Stimulated activated CD4-positive, alpha-beta T cell treated with anti-CD3 and anti-CD28 coated beads, Interleukin-1b, Interleukin-23, amount 100 ng/mL, for 4 hours (primary cell): ENCODE results near the gene KRTAP22-1.

Experiments
- DNase-seq, 2 donors: peaks; one replicate each; pipeline ENCODE4 v3.0.0-alpha.2; 2020; ENCODE audit warnings: low read depth in 2 of 2

The KRTAP22-1 gene

DNA sequence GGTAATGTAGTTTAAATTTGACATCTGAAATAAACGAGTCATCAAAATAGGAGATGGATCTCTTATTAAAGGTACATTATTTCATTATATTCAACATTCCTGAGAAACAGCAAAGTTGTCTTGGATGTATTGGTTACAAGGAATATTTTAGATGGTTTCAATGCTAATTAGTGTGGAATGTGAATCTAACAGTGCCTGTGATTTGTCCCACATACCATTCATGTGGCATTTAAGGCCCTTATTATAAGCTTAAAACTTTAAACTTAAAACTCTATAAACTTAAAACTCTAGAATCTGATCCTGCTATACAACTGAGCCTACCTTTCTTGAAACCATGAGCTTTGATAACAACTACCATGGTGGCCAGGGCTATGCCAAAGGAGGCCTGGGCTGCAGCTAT is at the start of gene KRTAP22-1:
Gene KRTAP22-1 (plus strand): TSS at position 301 of the 400 bp plus-strand sequence.
- no peak for DNase-seq

DNA sequence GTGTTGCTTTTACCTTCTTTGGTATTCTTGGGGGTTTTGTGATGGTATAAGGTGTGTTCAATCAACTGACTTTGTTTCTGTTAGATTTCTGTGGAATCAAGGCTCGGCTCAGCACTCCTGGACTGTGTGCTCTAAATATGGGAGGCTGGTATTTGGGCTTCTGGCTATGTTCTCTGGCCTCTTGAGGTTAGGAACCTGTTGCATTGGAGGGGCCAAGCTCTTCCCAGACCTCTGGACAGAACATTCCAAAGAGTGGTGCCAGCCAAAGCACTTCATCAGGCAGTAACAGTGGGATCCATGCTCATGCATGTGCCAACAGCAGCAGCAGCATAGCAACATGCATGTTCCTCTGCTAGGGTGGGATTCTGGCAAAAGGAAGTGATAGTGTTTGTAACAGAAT is 48.1 kb upstream of the KRTAP22-1 start:
- no peak for DNase-seq

DNA sequence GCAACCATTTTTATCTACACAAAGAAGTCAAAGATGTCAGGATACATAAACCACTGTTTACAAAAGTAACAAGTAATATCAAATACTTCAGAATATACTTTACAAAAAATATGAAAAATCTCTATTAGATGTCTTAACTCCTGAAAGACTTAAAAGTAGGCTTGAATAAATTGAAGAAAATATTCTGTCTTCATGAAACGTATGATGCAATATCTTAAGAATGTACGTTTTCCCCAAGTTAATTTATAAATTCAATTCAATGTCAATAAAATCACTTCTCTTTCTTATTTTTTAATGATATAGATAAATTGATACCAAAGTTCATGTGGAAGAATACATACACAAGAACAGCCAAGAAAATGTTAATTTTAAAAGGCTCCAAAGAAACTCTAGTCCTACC is 45.8 kb upstream of the KRTAP22-1 start:
- no peak for DNase-seq

DNA sequence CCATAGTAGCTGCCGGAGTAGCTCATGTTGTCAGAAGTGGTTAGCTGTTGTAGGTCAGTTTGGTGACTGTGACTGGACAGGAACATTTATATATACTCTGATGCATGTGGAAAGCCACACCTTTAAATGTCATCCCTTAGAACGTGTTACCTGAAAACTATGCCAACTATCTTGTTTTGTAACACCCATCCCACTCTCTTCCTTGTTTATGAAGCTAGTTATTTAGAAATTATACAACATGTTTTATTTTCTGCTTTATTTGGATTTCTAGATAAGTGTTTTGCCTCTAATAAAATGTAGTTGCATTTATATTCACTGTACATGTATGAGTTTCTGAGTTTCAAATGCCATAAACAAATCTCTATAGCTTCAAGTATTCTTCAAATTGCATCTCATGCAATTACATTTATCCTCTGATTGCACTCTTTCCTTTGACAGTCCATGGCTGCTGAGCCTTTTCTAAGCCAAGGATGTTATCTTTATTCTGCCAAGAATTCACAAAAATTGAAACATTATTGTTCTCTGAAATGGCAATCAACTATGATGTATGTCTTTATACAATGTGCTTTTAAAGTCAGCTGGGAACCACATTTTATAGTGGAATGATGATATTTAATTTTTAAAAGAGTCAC is 39.5 kb upstream of the KRTAP22-1 start, which contains the start of gene KRTAP19-7:
Gene KRTAP19-7 (minus strand): TSS at position 51 of the 632 bp plus-strand sequence. CDS start 25 bp downstream, at position 26.
- no peak for DNase-seq

DNA sequence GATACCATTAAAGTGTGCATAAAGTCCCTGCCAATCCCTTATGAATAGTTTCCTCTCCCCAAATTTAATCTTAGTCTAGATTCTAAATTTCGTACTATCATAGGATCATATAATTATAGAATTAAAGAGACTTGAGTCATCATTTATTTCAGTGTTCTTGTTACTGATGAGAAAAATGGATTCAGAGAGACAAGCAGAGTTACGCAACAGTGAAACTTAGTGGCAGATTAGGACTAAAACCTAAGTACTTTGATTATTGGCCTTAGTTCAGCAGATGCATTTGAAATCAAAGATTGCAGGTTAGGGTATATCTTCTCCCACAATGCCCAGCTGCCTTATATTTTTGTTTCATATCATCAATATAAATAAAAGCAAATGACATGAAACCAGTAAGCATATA is 38.9 kb upstream of the KRTAP22-1 start:
- no peak for DNase-seq

DNA sequence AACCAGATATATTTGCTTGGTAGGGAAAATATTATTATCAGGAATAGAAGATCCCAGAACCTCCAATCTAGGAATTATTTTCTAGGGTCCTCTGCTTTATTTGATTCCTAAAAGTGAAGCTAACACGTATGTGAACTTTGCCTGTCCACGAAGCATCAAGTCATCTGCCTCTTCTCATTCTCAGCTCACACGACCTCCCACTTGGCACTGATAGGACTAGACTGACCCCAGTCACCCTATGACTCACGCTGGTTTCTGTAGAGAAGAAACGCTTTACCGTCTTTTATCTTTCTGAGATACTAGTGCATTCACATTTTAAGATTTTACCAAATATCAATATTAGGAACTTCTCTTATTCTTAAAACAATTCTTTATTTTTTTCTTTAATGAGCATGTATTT is 37.8 kb upstream of the KRTAP22-1 start:
- DNase-seq = no peak

DNA sequence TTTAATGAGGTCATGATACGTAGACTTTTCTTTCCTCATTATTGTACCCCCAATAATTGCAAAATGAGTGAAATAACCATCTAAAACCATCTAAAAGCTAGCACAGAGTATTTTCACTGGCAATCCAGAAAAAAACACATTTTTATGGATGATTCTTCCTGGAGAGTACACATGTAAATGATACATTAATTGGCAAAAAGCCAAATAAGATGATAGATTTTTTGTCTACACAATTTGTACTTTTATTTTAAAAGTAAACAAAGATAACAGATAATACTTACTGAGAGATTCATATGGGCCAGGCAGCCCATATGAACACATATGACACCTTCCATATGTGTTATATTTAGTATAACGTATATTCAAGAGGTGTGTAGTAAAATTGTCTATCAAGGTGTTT is 37.3 kb upstream of the KRTAP22-1 start:
- DNase-seq = no peak

DNA sequence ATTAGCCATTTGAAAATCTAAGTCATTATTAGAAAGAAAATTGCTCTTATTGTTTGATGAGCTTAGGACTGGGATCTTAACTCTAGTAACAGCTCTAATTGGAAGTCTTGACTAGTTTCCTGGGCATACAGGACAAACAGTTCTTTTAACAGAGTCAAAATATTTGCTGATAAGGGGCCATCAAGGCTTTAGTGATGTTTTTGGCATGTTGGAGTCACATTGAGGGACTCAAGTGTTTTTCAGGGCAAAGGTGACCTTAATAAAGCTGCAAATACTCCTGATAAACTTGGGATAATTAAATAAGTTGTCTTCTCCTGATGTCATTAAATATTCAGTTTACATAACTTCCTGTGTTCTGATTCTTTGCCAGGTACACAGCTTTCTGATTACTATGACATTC is 33.3 kb upstream of the KRTAP22-1 start:
- DNase-seq = no peak

DNA sequence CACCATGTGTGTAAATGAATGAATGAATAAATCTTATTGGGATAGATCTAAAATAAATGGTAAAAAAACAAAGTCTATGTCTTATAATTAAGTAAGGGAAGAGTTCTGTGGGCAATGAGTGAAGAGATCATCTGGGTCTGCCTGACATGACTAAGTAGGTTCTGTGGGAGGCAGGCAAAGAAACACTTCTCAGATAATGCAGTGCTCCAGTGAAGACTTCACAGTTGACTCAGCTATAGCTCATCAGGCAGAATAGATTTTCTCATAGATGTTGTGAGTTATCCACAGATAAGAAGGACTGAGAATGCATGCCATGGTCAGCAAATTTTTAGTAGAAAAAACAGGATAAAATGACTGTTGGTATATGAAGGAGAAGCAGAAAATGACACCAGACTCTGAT is 23.1 kb upstream of the KRTAP22-1 start:
- DNase-seq = no peak

DNA sequence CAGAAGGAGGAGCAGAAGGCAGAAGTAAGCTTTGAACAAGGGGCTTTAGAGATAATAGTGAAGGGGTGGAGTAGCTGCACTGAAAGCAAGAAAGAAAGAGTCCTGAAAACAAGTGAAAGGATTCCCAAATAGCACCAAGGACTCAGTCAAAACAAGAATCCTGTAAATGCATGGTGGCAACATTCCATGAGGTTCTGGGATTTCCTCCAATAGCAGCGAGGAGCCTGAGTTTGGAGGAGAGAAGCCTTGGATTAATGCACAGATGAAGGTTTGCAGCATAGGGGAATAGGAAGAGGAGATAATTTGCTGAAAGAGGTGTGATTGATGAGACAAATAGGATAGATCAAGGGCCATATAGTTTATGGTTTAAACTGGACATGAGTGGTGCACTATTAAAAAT is 21.5 kb upstream of the KRTAP22-1 start:
- no peak for DNase-seq

DNA sequence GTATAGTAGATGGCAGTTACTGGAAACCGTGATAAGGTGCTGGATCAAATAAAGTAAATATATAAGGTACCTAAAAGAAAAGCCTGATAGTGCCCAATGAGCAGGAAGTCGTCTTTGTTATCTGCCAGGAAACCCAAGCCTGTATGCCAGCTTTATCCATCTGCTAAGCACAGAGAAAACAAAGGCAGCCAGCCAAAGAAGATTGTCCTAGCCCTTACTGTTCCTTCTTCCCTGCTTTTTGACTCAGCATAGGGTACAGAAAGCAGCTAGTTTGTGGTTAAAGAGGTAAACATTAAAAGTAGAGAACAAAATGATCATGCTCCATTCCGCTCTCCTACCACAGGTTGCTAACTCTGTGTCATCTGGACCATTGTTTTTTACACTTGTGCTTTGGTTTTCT is 20.8 kb upstream of the KRTAP22-1 start:
- no peak for DNase-seq

DNA sequence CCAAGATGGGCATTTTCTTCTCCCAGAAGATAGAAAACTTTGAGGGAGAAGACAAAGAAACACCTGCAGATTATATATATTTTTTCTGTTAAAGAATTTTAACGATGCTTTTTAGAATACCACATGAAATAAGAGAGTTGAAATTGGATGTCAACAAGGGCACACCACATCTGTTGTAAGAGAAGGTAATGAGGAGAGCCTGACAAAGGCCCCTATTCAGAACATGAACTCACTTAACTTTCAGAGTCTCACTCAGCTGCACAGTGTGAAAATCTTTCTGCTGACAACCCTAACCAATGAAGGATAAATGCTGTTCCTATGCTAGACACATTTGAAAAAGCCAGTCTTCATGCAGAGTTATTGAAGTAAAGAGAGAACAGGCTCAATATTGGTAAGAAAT is 18.0 kb upstream of the KRTAP22-1 start:
- no peak for DNase-seq

DNA sequence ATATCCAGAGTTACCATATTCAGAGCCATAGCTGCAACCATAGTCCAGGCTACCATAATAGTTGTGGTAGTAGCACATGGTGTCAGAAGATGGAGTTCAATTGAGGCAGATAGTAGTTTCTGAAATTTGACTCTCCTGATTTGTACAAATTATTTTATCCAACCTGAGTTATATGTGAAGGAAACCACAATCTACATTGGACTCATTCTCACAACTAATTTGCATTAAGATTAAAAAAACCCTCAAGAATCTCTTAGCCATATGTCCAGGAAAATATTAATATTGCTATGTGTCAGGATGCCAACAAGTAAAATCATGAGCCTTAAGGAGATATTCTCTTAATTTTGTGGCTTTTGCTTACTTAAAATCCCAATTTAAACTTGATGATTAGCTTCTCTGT is 10.6 kb upstream of the KRTAP22-1 start, which contains the start of gene KRTAP22-2:
Gene KRTAP22-2 (minus strand): TSS at position 101 of the 400 bp plus-strand sequence.
- DNase-seq = no peak

DNA sequence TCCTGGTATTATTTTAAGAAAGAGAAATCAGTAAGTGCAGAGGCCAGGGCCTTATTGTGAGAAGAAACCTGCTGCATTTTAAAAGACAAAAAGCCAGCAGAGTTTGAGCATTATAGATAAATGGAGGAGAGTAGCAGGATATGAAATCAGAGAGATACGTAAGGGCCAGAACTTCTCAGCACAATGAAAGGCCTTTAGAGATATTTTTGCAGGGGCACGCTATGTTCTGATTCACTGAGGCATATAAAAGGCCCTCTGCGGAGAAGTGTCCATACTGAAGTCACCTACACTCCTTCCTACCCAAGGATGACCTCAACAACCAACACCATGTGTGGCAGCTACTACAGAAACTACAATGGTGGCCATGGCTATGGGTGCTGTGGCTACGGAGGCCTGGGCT is 8.7 kb upstream of the KRTAP22-1 start, which contains the start of gene KRTAP6-3:
Gene KRTAP6-3 (plus strand): TSS at position 301 of the 400 bp plus-strand sequence. CDS start 6 bp downstream, at position 307.
- no peak for DNase-seq

DNA sequence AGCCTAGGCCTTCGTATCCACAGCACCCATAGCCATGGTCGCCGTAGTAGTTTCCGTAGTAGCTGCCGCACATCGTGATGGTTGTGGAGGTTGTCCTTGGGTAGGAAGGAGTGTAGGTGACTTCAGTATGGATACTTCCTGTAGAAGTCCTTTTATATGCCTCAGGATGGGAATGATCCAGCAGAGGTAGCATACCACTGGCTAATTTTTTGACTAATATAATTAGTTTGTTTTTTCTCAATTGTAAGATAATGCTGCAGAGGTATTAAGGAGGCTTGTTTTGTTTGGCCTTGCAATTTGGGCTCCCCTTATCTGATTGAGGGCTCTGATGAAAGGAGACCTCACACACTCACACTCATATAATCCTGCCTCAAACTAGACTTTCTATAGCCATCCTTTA is 2.1 kb upstream of the KRTAP22-1 start, which contains the start of gene KRTAP6-2:
Gene KRTAP6-2 (minus strand): TSS at position 101 of the 400 bp plus-strand sequence. CDS start 28 bp downstream, at position 73.
- DNase-seq = no peak

DNA sequence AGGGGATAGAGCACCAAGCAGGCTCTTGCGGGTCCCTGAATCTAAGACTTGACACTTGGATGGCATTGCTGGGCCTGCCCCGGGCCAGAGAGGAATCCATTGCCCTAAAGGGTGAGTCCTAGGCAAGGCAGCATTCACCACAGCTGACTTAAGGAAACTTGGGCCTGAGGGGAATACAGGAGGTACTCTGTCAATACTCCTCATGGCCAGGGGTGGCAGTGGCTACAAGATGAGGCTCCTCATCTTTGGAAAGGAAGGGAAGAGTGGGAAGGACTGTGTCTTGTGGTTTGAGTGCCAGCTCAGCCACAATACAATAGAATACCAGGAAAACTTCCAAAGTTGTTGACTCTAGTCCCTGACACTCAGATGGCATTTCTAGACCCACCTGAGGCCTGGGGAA is 5.1 kb downstream of the KRTAP22-1 start:
- DNase-seq = no peak

DNA sequence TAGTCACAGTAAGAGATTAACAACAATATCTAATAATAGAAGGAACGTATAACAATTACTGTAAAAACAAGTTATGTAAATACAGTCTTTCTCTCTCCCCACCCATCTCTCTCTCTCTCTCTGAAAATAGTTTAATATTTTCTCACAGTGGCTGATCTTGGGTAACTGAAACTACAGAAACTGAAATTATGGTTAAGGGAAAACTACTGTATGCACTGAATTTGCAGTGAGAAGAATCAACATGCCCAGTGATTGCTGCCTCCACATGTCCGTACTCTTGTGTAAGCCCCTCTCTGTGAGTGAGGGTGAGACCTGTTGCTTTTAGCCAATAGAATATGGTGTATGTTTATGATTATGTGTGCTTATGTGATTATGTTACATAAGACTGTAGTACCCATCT is 11.2 kb downstream of the KRTAP22-1 start:
- DNase-seq = no peak

DNA sequence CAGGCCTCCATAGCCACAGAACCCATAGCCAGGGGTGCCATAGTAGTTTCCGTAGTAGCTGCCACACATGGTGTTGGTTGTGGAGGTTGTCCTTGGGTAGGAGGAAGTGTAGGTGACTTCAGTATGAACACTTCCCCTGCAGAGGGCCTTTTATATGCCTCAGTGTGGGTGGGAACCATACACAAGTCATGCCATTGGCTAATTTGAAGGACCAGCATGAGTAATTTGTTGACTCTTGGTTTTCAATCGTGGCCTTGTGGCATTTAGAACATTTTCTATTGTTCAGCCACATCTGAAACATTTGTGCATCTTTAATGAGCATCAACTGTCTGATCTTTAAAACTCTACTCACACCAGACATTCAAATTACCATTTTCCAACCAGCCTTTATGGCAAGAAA is 12.9 kb downstream of the KRTAP22-1 start, which contains the start of gene KRTAP6-1:
Gene KRTAP6-1 (minus strand): TSS at position 95 of the 400 bp plus-strand sequence. CDS start 26 bp downstream, at position 69.
- DNase-seq = no peak

DNA sequence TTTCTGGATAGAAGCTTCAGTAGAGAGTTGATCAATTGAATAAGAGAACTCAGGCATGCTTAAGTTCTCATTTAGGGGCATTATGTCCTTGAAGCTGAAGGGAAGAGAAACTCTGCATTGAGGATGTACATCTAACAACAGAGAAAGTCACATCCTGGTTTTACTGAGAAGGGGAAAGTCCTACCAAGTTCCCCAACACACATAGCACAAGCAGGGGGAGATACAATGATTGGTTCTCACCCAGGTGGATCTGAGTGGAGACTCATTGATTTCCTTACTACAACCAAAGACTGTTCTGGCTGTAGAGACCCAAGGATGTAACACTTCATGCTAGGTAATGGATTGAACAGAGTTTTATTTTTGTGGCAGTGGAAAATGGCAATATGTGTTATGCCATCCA is 14.3 kb downstream of the KRTAP22-1 start:
- DNase-seq = no peak

DNA sequence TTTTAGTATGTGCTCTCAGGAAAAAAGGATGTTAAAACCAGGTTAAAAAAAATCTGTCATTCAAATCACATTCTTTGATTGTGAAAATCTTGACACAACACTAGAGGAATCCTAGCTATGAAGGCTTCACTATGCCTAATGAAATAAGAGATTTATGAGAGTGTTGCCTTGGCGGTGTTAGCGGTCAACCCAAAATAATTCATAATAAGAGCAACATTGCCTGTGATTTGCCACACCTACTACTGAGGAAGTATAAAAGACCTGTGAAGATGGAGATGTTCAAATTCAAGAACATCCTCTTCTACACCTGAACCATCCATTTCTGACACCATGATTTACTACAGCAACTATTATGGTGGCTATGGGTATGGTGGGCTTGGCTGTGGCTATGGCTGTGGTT is 15.2 kb downstream of the KRTAP22-1 start, which contains the start of gene KRTAP20-1:
Gene KRTAP20-1 (plus strand): TSS at position 301 of the 400 bp plus-strand sequence. CDS start 30 bp downstream, at position 331.
- no peak for DNase-seq

DNA sequence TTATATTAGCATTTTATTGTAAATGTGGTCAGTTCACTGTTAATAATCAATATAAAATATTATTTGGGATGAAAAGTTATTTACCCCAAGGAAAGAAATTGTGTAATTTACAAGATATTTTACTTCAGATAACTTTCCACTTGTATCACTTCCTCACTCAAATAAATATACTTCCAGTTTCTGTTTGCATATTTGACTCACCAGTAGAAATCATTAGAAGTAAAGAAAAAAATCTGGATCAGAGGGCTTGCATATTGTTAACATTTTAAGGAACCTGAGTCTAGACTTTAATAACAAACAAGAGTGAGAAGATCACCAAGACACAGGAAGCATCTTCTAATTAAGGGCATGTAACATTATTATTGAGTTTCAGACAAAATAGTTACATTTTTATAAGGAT is 19.2 kb downstream of the KRTAP22-1 start:
- no peak for DNase-seq

DNA sequence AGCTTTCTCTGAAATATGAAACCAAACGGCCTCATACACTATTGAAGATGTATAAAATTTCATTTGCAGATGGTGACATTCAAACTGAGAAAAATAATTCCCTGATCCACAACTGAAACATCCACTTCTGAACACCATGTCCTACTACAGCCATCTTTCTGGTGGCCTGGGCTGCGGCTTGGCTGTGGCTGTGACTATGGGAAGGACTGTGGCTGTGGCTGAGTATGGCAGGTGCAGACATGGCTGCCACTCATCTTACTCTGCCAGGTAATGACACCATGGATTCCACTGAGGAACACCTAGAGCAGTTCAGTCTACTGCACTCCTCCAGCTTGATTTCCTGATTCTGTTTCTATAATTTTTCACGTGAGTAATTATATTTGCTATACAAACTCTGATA is 19.6 kb downstream of the KRTAP22-1 start, which contains the start of gene KRTAP20-4:
Gene KRTAP20-4 (plus strand): TSS at position 106 of the 400 bp plus-strand sequence.
- DNase-seq = no peak

DNA sequence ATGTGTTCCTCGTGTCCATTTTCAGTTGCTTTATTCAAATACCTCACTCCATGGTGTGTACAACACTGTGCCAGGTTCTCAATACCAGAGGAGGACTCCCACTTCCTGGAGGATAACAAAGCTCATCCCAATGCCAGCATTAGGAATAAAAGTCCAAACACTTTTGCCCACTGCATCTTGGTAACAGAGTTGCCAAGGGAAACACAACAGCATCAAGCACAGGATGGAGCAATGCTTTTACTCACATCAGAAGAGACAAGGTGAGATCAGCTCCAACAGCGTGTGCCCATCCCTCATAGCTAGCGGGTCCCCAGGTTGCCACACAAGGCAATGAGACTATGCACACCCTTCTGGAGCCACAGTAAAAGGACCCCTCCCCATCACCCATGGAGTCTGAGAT is 22.5 kb downstream of the KRTAP22-1 start:
- no peak for DNase-seq
